Measurements from ENCODE around the gene ZC3H7B.

DNA sequence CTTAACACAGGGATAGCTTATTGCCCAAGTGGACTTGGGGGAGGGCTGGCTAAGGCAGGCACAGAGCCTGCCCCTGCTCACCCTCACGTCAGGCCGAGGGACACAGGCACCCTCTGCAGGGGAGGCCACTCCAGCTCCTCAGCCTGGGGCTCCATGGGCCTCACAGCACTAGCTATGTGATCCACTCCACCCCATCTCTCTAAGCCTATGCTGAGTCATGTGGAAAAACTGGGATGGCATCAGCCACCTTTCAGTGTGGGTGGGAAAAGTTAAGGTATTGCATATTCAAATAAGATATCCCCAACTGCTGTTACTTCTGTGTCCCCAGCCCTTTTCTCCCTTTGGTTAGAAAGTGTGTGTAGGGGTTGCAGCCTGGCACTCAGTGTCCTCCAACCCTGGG lies 37.6 kb upstream of the ZC3H7B start:
- TF ChIP-seq CTCF (IDR thresholded peaks at IDR 0.05) (no peak), POLR2A (IDR thresholded peaks at IDR 0.05) (no peak)
